WTC11 (cell line): Measurements from ENCODE around the gene STARD5. TPM values are rescaled to one million over a fixed set of nuclear protein-coding genes. Genes with fewer than 3 reads are reported as not detected.

Experiments
- ATAC-seq: fragments of 200-7000 bp; cut with Tn5 transposase; 2 replicates; pipeline ENCODE4 v1.10.0; 2021; ENCODE audit warnings: mild to moderate bottlenecking, moderate library complexity
- CTCF ChIA-PET: fragments of 300-600 bp; sonication (Branson Sonifier 250); formaldehyde crosslinking; loops from one replicate; lab custom pipeline; 2021; ENCODE audit warnings: antibody characterized with exemption; lab: Charles Lee
- POLR2A ChIA-PET: fragments of 350-600 bp; sonication (Branson Sonifier 250); formaldehyde crosslinking; loops from one replicate; lab custom pipeline; 2021; ENCODE audit warnings: antibody characterized with exemption; lab: Charles Lee
- DNase-seq: peaks from one replicate; pipeline ENCODE4 v3.0.0; 2021; ENCODE audit warnings: low spot score
- H3K27ac Mint-ChIP-seq: 2 replicates; pipeline ENCODE4 v1.8.0; 2021; ENCODE audit warnings: mixed read lengths
- H3K27me3 Mint-ChIP-seq: 2 replicates; pipeline ENCODE4 v1.8.0; 2021; ENCODE audit warnings: low read depth, mild to moderate bottlenecking, moderate library complexity, mixed read lengths
- H3K36me3 Mint-ChIP-seq: 2 replicates; pipeline ENCODE4 v1.8.0; 2021; ENCODE audit warnings: mixed read lengths
- H3K4me1 Mint-ChIP-seq: 2 replicates; pipeline ENCODE4 v1.8.0; 2022; ENCODE audit warnings: mixed read lengths
- H3K4me3 Mint-ChIP-seq: 2 replicates; pipeline ENCODE4 v1.8.0; 2021; ENCODE audit warnings: mild to moderate bottlenecking, moderate library complexity, mixed read lengths
- H3K9me3 Mint-ChIP-seq: 2 replicates; pipeline ENCODE4 v1.8.0; 2021; ENCODE audit warnings: mixed read lengths
- EMX1 ChIP-seq: fragments of 250-450 bp; sonication (Bioruptor Pico); IDR thresholded peaks from 2 replicates; pipeline ENCODE4 v1.8.0; 2021; ENCODE audit warnings: mild to moderate bottlenecking
- ESRRA ChIP-seq: sonication (generic); formaldehyde crosslinking; IDR thresholded peaks from 2 replicates; pipeline ENCODE4 v1.8.1; 2022; ENCODE audit warnings: mild to moderate bottlenecking, missing genetic modification reagents, borderline replicate concordance
- ETV6 ChIP-seq: sonication (generic); formaldehyde crosslinking; IDR thresholded peaks from 2 replicates; pipeline ENCODE4 v1.8.1; 2022; ENCODE audit warnings: mild to moderate bottlenecking, missing genetic modification reagents
- MYBL2 ChIP-seq: sonication (generic); formaldehyde crosslinking; IDR thresholded peaks from 2 replicates; pipeline ENCODE4 v1.8.1; 2023; ENCODE audit warnings: mild to moderate bottlenecking, moderate library complexity, missing genetic modification reagents
- NFATC4 ChIP-seq: fragments of 250-450 bp; sonication (Bioruptor Pico); IDR thresholded peaks from 2 replicates; pipeline ENCODE4 v1.9.0; 2021; ENCODE audit warnings: mild to moderate bottlenecking
- NR3C1 ChIP-seq: sonication (generic); formaldehyde crosslinking; conservative IDR thresholded peaks from 2 replicates; pipeline ENCODE4 v1.8.1; 2023; ENCODE audit warnings: low read depth, mild to moderate bottlenecking, missing genetic modification reagents
- RELA ChIP-seq: sonication (generic); formaldehyde crosslinking; IDR thresholded peaks from 2 replicates; pipeline ENCODE4 v1.8.1; 2022; ENCODE audit warnings: missing genetic modification reagents, mild to moderate bottlenecking, borderline replicate concordance
- SMAD3 ChIP-seq: sonication (generic); formaldehyde crosslinking; IDR thresholded peaks from 2 replicates; pipeline ENCODE4 v1.8.0; 2022; ENCODE audit warnings: missing genetic modification reagents, mild to moderate bottlenecking, borderline replicate concordance
- SOX15 ChIP-seq: fragments of 250-450 bp; sonication (Bioruptor Pico); IDR thresholded peaks from 2 replicates; pipeline ENCODE4 v1.9.0; 2021; ENCODE audit warnings: mild to moderate bottlenecking
- TEAD4 ChIP-seq: sonication (generic); formaldehyde crosslinking; IDR thresholded peaks from 2 replicates; pipeline ENCODE4 v1.8.0; 2022; ENCODE audit warnings: mild to moderate bottlenecking, missing genetic modification reagents
- ZNF416 ChIP-seq: fragments of 250-450 bp; sonication (Bioruptor Pico); IDR thresholded peaks from 2 replicates; pipeline ENCODE4 v1.9.0; 2021; ENCODE audit warnings: mild to moderate bottlenecking, inconsistent platforms
- ZNF671 ChIP-seq: fragments of 250-450 bp; sonication (Bioruptor Pico); IDR thresholded peaks from 2 replicates; pipeline ENCODE4 v1.8.0; 2021; ENCODE audit warnings: mild to moderate bottlenecking
- total RNA-seq: library from RNA; stranded (reverse); gene quantifications from 3 replicates; pipeline ENCODE4 v1.2.3, GENCODE V29; 2021
- TF ChIP-seq, protein P1 (sequence below): sonication (generic); formaldehyde crosslinking; IDR thresholded peaks from 2 replicates; pipeline ENCODE4 v1.8.0; 2022; ENCODE audit warnings: mild to moderate bottlenecking, missing genetic modification reagents
- TF ChIP-seq, protein P2 (sequence below): sonication (generic); formaldehyde crosslinking; IDR thresholded peaks from 2 replicates; pipeline ENCODE4 v1.8.0; 2022; ENCODE audit warnings: mild to moderate bottlenecking, missing genetic modification reagents
- TF ChIP-seq, protein P3 (sequence below): fragments of 250-450 bp; sonication (Bioruptor Pico); IDR thresholded peaks from 2 replicates; pipeline ENCODE4 v1.9.0; 2021; ENCODE audit warnings: mild to moderate bottlenecking, borderline replicate concordance
- TF ChIP-seq, protein P4 (sequence below): fragments of 250-450 bp; sonication (Bioruptor Pico); IDR thresholded peaks from 2 replicates; pipeline ENCODE4 v1.8.0; 2021; ENCODE audit warnings: mild to moderate bottlenecking
- TF ChIP-seq, protein P5 (sequence below): fragments of 250-450 bp; sonication (Bioruptor Pico); IDR thresholded peaks from 2 replicates; pipeline ENCODE4 v1.9.0; 2021; ENCODE audit warnings: mild to moderate bottlenecking
- TF ChIP-seq, protein P6 (sequence below): sonication (generic); formaldehyde crosslinking; IDR thresholded peaks from 2 replicates; pipeline ENCODE4 v1.8.0; 2023; ENCODE audit warnings: missing genetic modification reagents, mild to moderate bottlenecking, borderline replicate concordance

The STARD5 gene
- total RNA-seq, 1 experiment from 2014 or later, result 6.8 TPM

DNA sequence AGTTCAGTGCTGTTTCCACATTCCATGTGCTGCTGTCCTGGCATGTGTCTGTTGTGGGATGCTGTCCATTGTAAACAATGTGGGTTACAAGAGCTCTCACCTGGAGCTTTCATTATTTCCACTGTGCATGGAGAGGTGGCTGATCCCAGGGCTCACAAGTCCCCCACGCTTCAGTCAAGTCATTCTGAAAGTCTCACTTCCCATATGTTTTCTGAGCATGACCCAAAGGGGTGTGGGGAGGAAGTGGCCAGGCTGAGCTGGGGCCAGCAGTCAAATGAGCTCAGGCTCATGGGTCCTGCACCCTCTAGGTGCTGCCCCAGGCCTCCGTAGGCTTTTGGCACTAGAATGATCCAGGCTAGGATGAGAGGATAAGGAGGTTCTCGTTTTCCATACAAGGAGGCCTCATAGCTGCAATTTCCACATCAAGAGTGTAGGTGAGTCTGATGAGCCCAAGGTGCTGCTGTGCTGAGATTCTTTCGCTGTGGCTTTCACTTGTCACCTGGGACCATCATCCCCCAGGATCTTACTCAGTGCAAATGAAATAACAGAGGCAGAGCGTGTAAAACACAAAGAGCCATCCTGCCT, 22.0 kb downstream of the STARD5 start:
- no peak for ATAC-seq
- Mint-ChIP-seq H3K9me3 (no peaks in the 10 kb centered on the region), H3K4me3 (no peak overlapping the region), H3K27ac (no peak overlapping the region), H3K27me3 (no peaks in the 10 kb centered on the region)
- CTCF ChIA-PET, result interaction anchor here (0.9 to 1.2 kb wide), 4 partner anchors 22 to 109 kb away, joined by 4 to 7 read pairs (median 4); partner anchors contain the start of gene STARD5
- TF ChIP-seq MYBL2 (no peak), EMX1 (no peak), SOX15 (CRISPR knock-in tag) (no peak), TEAD4 (CRISPR knock-in tag) (no peak), NFATC4 (CRISPR knock-in tag) (no peak), ZNF416 (CRISPR knock-in tag) (no peak), ZNF671 (CRISPR knock-in tag) (no peak), SMAD3 (CRISPR knock-in tag) (no peak), ESRRA (CRISPR knock-in tag) (no peak), NR3C1 (CRISPR knock-in tag) (no peak), ETV6 (no peak), RELA (CRISPR knock-in tag) (no peak)
- TF ChIP-seq, protein P1, sequence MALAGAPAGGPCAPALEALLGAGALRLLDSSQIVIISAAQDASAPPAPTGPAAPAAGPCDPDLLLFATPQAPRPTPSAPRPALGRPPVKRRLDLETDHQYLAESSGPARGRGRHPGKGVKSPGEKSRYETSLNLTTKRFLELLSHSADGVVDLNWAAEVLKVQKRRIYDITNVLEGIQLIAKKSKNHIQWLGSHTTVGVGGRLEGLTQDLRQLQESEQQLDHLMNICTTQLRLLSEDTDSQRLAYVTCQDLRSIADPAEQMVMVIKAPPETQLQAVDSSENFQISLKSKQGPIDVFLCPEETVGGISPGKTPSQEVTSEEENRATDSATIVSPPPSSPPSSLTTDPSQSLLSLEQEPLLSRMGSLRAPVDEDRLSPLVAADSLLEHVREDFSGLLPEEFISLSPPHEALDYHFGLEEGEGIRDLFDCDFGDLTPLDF (CRISPR knock-in tag), result no peak
- TF ChIP-seq, protein P2, sequence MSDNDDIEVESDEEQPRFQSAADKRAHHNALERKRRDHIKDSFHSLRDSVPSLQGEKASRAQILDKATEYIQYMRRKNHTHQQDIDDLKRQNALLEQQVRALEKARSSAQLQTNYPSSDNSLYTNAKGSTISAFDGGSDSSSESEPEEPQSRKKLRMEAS (CRISPR knock-in tag), result no peak
- TF ChIP-seq, protein P3, sequence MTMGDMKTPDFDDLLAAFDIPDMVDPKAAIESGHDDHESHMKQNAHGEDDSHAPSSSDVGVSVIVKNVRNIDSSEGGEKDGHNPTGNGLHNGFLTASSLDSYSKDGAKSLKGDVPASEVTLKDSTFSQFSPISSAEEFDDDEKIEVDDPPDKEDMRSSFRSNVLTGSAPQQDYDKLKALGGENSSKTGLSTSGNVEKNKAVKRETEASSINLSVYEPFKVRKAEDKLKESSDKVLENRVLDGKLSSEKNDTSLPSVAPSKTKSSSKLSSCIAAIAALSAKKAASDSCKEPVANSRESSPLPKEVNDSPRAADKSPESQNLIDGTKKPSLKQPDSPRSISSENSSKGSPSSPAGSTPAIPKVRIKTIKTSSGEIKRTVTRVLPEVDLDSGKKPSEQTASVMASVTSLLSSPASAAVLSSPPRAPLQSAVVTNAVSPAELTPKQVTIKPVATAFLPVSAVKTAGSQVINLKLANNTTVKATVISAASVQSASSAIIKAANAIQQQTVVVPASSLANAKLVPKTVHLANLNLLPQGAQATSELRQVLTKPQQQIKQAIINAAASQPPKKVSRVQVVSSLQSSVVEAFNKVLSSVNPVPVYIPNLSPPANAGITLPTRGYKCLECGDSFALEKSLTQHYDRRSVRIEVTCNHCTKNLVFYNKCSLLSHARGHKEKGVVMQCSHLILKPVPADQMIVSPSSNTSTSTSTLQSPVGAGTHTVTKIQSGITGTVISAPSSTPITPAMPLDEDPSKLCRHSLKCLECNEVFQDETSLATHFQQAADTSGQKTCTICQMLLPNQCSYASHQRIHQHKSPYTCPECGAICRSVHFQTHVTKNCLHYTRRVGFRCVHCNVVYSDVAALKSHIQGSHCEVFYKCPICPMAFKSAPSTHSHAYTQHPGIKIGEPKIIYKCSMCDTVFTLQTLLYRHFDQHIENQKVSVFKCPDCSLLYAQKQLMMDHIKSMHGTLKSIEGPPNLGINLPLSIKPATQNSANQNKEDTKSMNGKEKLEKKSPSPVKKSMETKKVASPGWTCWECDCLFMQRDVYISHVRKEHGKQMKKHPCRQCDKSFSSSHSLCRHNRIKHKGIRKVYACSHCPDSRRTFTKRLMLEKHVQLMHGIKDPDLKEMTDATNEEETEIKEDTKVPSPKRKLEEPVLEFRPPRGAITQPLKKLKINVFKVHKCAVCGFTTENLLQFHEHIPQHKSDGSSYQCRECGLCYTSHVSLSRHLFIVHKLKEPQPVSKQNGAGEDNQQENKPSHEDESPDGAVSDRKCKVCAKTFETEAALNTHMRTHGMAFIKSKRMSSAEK (CRISPR knock-in tag), result no peak
- TF ChIP-seq, protein P4, sequence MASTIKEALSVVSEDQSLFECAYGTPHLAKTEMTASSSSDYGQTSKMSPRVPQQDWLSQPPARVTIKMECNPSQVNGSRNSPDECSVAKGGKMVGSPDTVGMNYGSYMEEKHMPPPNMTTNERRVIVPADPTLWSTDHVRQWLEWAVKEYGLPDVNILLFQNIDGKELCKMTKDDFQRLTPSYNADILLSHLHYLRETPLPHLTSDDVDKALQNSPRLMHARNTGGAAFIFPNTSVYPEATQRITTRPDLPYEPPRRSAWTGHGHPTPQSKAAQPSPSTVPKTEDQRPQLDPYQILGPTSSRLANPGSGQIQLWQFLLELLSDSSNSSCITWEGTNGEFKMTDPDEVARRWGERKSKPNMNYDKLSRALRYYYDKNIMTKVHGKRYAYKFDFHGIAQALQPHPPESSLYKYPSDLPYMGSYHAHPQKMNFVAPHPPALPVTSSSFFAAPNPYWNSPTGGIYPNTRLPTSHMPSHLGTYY, result no peak
- TF ChIP-seq, protein P5, sequence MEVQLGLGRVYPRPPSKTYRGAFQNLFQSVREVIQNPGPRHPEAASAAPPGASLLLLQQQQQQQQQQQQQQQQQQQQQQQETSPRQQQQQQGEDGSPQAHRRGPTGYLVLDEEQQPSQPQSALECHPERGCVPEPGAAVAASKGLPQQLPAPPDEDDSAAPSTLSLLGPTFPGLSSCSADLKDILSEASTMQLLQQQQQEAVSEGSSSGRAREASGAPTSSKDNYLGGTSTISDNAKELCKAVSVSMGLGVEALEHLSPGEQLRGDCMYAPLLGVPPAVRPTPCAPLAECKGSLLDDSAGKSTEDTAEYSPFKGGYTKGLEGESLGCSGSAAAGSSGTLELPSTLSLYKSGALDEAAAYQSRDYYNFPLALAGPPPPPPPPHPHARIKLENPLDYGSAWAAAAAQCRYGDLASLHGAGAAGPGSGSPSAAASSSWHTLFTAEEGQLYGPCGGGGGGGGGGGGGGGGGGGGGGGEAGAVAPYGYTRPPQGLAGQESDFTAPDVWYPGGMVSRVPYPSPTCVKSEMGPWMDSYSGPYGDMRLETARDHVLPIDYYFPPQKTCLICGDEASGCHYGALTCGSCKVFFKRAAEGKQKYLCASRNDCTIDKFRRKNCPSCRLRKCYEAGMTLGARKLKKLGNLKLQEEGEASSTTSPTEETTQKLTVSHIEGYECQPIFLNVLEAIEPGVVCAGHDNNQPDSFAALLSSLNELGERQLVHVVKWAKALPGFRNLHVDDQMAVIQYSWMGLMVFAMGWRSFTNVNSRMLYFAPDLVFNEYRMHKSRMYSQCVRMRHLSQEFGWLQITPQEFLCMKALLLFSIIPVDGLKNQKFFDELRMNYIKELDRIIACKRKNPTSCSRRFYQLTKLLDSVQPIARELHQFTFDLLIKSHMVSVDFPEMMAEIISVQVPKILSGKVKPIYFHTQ, result no peak
- TF ChIP-seq, protein P6, sequence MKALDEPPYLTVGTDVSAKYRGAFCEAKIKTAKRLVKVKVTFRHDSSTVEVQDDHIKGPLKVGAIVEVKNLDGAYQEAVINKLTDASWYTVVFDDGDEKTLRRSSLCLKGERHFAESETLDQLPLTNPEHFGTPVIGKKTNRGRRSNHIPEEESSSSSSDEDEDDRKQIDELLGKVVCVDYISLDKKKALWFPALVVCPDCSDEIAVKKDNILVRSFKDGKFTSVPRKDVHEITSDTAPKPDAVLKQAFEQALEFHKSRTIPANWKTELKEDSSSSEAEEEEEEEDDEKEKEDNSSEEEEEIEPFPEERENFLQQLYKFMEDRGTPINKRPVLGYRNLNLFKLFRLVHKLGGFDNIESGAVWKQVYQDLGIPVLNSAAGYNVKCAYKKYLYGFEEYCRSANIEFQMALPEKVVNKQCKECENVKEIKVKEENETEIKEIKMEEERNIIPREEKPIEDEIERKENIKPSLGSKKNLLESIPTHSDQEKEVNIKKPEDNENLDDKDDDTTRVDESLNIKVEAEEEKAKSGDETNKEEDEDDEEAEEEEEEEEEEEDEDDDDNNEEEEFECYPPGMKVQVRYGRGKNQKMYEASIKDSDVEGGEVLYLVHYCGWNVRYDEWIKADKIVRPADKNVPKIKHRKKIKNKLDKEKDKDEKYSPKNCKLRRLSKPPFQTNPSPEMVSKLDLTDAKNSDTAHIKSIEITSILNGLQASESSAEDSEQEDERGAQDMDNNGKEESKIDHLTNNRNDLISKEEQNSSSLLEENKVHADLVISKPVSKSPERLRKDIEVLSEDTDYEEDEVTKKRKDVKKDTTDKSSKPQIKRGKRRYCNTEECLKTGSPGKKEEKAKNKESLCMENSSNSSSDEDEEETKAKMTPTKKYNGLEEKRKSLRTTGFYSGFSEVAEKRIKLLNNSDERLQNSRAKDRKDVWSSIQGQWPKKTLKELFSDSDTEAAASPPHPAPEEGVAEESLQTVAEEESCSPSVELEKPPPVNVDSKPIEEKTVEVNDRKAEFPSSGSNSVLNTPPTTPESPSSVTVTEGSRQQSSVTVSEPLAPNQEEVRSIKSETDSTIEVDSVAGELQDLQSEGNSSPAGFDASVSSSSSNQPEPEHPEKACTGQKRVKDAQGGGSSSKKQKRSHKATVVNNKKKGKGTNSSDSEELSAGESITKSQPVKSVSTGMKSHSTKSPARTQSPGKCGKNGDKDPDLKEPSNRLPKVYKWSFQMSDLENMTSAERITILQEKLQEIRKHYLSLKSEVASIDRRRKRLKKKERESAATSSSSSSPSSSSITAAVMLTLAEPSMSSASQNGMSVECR (CRISPR knock-in tag), result no peak
- TF ChIP-seq, all 79 proteins: peak for 0
- peaks cover 34% of the 10 kb centered on the region for H3K4me1 Mint-ChIP-seq
- DNase-seq, result no peak
- H3K36me3 Mint-ChIP-seq, result no peaks in the 10 kb centered on the region
- POLR2A ChIA-PET, result no interaction called here
